ENCODE measurements around the gene AMPD2. TPM values are rescaled to one million over a fixed set of nuclear protein-coding genes. Genes with fewer than 3 reads are reported as not detected.

The AMPD2 gene
- total and polyA plus RNA-seq, 5 experiments from 2014 or later, result 21.9 to 76.0 (median 33.9) TPM

- H3K4me3 Mint-ChIP-seq, result no peak overlapping the region
- POLR2A ChIA-PET, result no interaction called here
These were observed 21.5 kb upstream of the AMPD2 start for GRCh38 chr1:109598156-109598555.

GRCh38 chr1:109598655-109599054 is 21.0 kb upstream of the AMPD2 start:
- no peak for ATAC-seq
- H3K36me3 Mint-ChIP-seq, result peaks cover 0 to 39% (median 4%) of the 10 kb centered on the region in 3 donors
- no peak overlapping the region for H3K4me3 Mint-ChIP-seq
- no peaks in the 10 kb centered on the region for H3K9me3 Mint-ChIP-seq
- H3K27me3 Mint-ChIP-seq, result no peaks in the 10 kb centered on the region
- DNase-seq, result no peak
- POLR2A ChIA-PET, result no interaction called here
- H3K27ac Mint-ChIP-seq, result peak overlapping the region in 4 of 10 donors; percentile 19 to 69 (median 37)
- peaks cover 13 to 20% (median 16%) of the 10 kb centered on the region in 4 donors for H3K4me1 Mint-ChIP-seq

More at GRCh38 chr1:109598156-109598555, 21.5 kb upstream of the AMPD2 start:
- no peak for DNase-seq
- Mint-ChIP-seq H3K36me3 (peaks cover 0 to 44% (median 4%) of the 10 kb centered on the region in 3 donors), H3K27ac (no peak overlapping the region), H3K9me3 (no peaks in the 10 kb centered on the region), H3K27me3 (no peaks in the 10 kb centered on the region), H3K4me1 (peaks cover 9 to 15% (median 11%) of the 10 kb centered on the region in 4 donors)
- ATAC-seq, result no peak

- Mint-ChIP-seq H3K9me3 (no peaks in the 10 kb centered on the region), H3K4me1 (peaks cover 17 to 28% (median 24%) of the 10 kb centered on the region in 4 donors), H3K27ac (peak overlapping the region in 7 of 10 donors; percentile 21 to 72 (median 39)), H3K4me3 (no peak overlapping the region), H3K36me3 (peaks cover 0 to 11% (median 0%) of the 10 kb centered on the region in 3 donors), H3K27me3 (no peaks in the 10 kb centered on the region)
- peak in 1 of 10 donors; percentile 15 for DNase-seq
- peak; percentile 69 to 88 for ATAC-seq
- POLR2A ChIA-PET, result no interaction called here
These were observed 16.4 kb upstream of the AMPD2 start for GRCh38 chr1:109603229-109603628.

- H3K27ac Mint-ChIP-seq, result no peak overlapping the region
- no peaks in the 10 kb centered on the region for H3K36me3 Mint-ChIP-seq
- peaks cover 17 to 28% (median 24%) of the 10 kb centered on the region in 4 donors for H3K4me1 Mint-ChIP-seq
- H3K4me3 Mint-ChIP-seq, result no peak overlapping the region
- POLR2A ChIA-PET, result no interaction called here
- ATAC-seq, result no peak
- no peak for DNase-seq
- no peaks in the 10 kb centered on the region for H3K9me3 Mint-ChIP-seq
- no peaks in the 10 kb centered on the region for H3K27me3 Mint-ChIP-seq
These were observed 14.3 kb upstream of the AMPD2 start for GRCh38 chr1:109605381-109605780.

- POLR2A ChIA-PET, result no interaction called here
- DNase-seq, result no peak
- peaks cover 0 to 4% (median 1%) of the 10 kb centered on the region in 4 donors for H3K4me1 Mint-ChIP-seq
- no peak for ATAC-seq
- peak overlapping the region in 2 of 10 donors; percentile 57 to 71 for H3K27ac Mint-ChIP-seq
- no peak overlapping the region for H3K4me3 Mint-ChIP-seq
- no peaks in the 10 kb centered on the region for H3K36me3 Mint-ChIP-seq
- H3K9me3 Mint-ChIP-seq, result no peaks in the 10 kb centered on the region
- H3K27me3 Mint-ChIP-seq, result no peaks in the 10 kb centered on the region
These were observed 9.8 kb upstream of the AMPD2 start for GRCh38 chr1:109609881-109610280.

- POLR2A ChIA-PET, result no interaction called here
- ATAC-seq (no peak), DNase-seq (no peak)
- Mint-ChIP-seq H3K27me3 (no peaks in the 10 kb centered on the region), H3K4me3 (no peak overlapping the region), H3K27ac (no peak overlapping the region), H3K9me3 (no peaks in the 10 kb centered on the region), H3K4me1 (peaks cover 0 to 3% (median 1%) of the 10 kb centered on the region in 4 donors), H3K36me3 (no peaks in the 10 kb centered on the region)
These were observed 8.9 kb upstream of the AMPD2 start for GRCh38 chr1:109610609-109611307.

GRCh38 chr1:109611308-109611990 is 8.2 kb upstream of the AMPD2 start:
- Mint-ChIP-seq H3K9me3 (no peaks in the 10 kb centered on the region), H3K4me1 (peaks cover 7 to 10% (median 7%) of the 10 kb centered on the region in 4 donors), H3K4me3 (peak overlapping the region in 1 of 10 donors; percentile 51), H3K36me3 (no peaks in the 10 kb centered on the region), H3K27me3 (no peaks in the 10 kb centered on the region), H3K27ac (no peak overlapping the region)
- DNase-seq, result no peak
- POLR2A ChIA-PET, result no interaction called here
- no peak for ATAC-seq

- no peaks in the 10 kb centered on the region for H3K36me3 Mint-ChIP-seq
These were observed 6.1 kb upstream of the AMPD2 start for GRCh38 chr1:109613361-109614147.

GRCh38 chr1:109615879-109616278 is 3.8 kb upstream of the AMPD2 start:
- Mint-ChIP-seq H3K27ac (peak overlapping the region in 9 of 10 donors; percentile 32 to 81 (median 65)), H3K27me3 (no peaks in the 10 kb centered on the region), H3K9me3 (no peaks in the 10 kb centered on the region), H3K4me1 (peaks cover 23 to 46% (median 33%) of the 10 kb centered on the region in 4 donors), H3K36me3 (no peaks in the 10 kb centered on the region), H3K4me3 (no peak overlapping the region)
- POLR2A ChIA-PET, result no interaction called here
- ATAC-seq (peak in 1 of 2 donors; percentile 9), DNase-seq (peak in 1 of 10 donors; percentile 31)

More at GRCh38 chr1:109613361-109614147, 6.1 kb upstream of the AMPD2 start:
- Mint-ChIP-seq H3K27me3 (no peaks in the 10 kb centered on the region), H3K4me3 (no peak overlapping the region), H3K4me1 (peaks cover 13 to 23% (median 19%) of the 10 kb centered on the region in 4 donors), H3K9me3 (no peaks in the 10 kb centered on the region), H3K27ac (peak overlapping the region in 1 of 10 donors; percentile 21)
- POLR2A ChIA-PET, result no interaction called here
- DNase-seq (no peak), ATAC-seq (no peak)

- ATAC-seq (no peak), DNase-seq (no peak)
- H3K4me1 Mint-ChIP-seq, result peaks cover 23 to 50% (median 35%) of the 10 kb centered on the region in 4 donors
- POLR2A ChIA-PET, result interaction anchor here (1.2 kb wide), 1 partner anchor 68 kb away, joined by 4 read pairs; the partner anchor contains the start of gene GNAI3
- no peaks in the 10 kb centered on the region for H3K9me3 Mint-ChIP-seq
- H3K27ac Mint-ChIP-seq, result peak overlapping the region; percentile 6 to 84 (median 56)
- no peaks in the 10 kb centered on the region for H3K36me3 Mint-ChIP-seq
- H3K4me3 Mint-ChIP-seq, result peak overlapping the region in 1 of 10 donors; percentile 23
- no peaks in the 10 kb centered on the region for H3K27me3 Mint-ChIP-seq
These were observed 3.2 kb upstream of the AMPD2 start for GRCh38 chr1:109616391-109616790.

GRCh38 chr1:109617291-109617801 is 2.3 kb upstream of the AMPD2 start:
- peak overlapping the region in 1 of 10 donors; percentile 48 for H3K4me3 Mint-ChIP-seq
- POLR2A ChIA-PET, result interaction anchor here (0.5 to 1.2 kb wide), 2 partner anchors 36 to 69 kb away, joined by 3 to 4 read pairs; partner anchors contain the start of gene GNAI3
- H3K9me3 Mint-ChIP-seq, result no peaks in the 10 kb centered on the region
- ATAC-seq (no peak), DNase-seq (no peak)
- H3K36me3 Mint-ChIP-seq, result no peaks in the 10 kb centered on the region
- peak overlapping the region in 7 of 10 donors; percentile 11 to 81 (median 64) for H3K27ac Mint-ChIP-seq
- H3K4me1 Mint-ChIP-seq, result peaks cover 31 to 59% (median 44%) of the 10 kb centered on the region in 4 donors
- no peaks in the 10 kb centered on the region for H3K27me3 Mint-ChIP-seq

Data from naive thymus-derived CD8-positive, alpha-beta T cell (primary cell).